Limb (tissue), 2 donors: ENCODE measurements around the gene PAK1.
A peak's percentile ranks its signal among the peaks of the same experiment; 100 is the strongest.
"Not testable (repeated sequence)": the region's sequence is repeated elsewhere in the genome, so short reads cannot be mapped to it uniquely, and the experiment has no call there.

Experiments used
- DNase-seq, 2 donors: peaks; one replicate each; pipeline ENCODE4 v3.0.0-alpha.2; 2016; ENCODE audit errors: extremely low spot score in 2 of 2

PAK1 gene

DNA sequence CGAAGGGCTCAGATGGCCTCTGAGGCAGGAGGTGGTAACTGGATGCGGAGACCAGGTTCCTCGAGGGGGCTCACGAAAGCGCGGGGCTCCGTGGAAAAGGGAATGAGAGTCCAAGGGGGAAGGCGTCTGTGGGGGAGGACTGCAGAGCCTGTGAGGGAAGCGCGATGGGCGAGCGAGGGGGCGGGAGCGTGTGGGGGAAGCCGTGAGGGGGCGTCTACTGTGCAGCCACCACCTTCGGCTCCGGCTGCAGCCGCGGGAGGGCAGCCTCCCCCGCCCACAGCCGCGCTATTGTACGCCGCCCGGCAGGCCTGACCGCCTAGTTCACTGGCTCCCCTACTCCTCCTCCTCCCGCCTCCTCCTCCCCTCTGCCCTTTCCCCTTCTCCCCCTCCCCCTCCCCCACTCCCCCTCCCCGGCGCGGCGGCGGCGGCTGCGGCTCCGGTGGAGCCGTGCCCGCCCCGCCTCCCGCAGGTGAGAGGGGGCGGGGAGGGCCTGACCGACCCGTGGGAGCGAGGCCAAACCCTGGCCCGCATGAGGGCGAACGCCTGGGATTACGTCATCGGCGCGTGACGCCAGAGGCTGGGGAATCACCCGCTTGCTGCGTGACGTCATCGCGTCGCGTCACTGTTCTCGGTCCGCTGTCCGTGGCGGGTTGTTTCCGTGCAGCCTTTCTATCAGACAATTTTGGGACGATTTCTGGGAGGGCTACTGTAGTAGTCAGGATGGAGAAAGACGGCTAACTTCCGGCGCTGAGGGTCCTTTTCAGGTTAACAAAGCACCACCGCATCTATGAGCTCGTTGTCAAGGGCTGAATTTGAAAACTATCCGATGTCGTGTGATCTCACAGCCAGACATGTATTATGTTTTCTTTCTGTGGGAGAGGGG is at the start of gene PAK1:
Gene PAK1 (minus strand): TSS at position 294 of the 883 bp plus-strand sequence. CDS start 81,574 bp downstream, outside the sequence.
- DNase-seq, result peak; percentile 66 to 95

DNA sequence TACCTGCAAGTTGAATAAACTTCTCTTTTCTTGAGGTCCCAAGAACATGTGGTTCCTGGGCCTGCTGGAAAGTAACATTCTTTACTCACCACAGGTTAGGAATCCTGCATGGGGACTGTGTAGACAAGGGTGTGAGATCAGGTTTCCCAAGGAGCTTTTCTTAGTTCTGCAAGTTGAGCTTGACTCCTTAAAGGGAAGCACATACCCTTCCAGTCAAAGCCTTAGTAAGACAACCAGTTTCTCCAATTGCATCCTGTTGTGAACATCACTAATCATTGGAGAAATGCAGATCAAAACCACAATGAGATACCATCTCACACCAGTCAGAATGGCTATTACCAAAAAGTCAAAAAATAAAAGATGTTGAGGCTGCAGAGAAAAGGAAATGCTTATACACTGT is 48.3 kb upstream of the PAK1 start:
- DNase-seq, result no peak

DNA sequence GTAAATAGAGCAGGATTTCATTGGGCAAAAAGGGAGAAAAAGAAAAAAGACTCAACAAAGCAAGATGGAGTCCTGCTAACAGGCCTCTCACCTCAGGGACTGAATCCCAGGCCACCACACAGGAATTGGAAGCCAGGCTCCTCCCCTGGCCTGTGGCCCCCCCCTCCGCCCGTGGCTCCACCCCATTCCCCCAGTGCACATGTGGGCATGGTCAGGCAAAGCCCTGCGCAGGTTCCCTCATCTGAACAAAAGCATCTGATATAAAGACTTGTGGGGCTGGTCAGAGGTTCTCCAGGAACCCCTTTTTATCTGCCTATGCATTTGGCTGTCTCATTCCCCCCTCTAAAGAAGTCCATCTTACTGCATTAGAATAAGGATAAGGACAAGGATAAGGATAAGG is 46.0 kb upstream of the PAK1 start:
- DNase-seq, result no peak

DNA sequence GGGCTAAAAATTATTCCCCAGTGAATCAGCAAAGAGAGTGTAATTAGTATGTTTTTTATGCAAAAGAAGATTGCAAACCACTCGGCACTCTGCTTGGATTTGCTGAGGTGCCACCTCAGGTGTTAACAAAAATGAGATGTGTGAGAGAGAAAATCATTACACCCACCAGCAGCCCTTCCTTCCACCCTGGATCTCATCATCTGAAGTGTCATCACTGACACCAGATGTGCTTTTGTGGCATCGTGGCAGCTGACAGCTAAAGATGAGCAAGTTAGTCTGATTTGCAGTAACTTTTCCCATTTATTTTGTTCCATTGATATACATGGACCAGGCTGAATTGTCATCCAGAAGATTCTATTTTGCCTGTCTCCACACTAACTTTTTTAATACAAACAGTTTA is 44.6 kb upstream of the PAK1 start:
- no peak for DNase-seq

DNA sequence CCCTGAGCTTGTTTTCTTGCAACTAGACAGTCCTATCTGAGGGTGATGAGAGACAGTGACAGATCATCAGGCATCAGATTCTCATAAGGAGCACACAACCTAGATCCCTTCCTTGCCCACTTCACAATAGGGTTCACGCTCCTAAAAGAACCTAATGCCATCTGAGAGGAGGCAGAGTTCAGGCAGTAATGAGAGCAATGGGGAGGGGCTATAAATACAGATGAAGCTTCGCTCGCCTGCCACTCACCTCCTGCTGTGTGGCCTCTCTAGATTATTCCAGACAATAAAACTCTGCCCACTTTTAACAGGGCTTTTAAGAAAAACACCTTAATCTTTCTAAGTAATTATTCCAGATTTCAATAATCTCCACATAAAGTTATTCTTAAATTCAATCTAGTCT is 43.9 kb upstream of the PAK1 start:
- no peak for DNase-seq

DNA sequence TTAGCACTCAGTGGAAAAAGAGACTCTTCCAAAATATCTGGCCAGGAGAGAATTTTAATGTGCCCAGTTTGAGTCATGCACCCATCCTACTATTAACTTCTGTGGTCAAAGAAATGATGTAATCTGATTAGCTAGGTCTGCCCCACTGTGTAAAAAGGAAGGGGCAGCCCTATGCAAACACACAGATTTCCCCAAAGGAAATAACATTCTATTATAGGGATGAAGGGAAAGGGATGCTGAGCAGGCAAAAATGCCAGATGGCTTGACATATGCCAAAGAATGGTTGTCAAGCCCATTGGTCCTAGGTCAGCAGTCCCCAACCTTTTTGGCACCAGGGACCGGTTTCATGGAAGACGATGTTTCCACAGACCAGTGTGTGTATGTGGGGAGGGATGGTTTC is 43.3 kb upstream of the PAK1 start:
- DNase-seq, result no peak

DNA sequence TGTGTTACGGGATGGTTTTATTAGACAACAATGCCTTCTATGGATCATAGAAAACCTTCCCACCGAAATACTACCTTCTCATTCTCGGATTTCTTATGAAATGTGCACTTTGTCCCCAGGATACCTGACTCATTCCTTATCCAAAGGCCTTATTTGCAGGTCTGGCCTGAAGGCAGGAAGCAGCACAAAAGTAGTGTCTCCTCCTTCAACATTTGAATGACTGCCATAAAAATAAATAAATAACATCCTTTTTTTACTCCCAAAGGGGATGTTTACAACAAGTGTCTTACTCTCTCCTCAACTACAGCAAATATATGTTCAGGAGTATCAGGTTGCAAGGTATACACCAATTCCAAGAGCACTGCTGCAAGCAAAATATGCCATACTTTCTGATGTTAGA is 41.6 kb upstream of the PAK1 start:
- no peak for DNase-seq

DNA sequence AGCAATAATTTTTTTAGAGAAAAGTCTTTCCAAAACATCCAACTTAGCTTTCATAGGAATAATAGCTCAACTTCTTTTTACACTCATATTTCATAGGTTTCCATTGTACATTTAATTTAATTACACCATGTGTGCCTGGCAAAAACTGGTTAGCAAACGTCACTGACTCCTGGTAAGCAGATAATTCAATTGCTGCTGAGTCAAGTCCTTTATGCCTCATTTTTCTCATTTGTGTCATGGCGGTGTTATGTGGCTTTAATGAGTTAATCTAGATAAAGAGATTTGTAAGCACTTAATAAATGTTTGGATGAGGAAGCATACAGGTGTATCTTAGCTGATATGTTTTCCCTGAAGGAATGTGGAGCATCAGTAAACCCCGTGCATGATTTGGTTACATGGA is 41.2 kb upstream of the PAK1 start:
- no peak for DNase-seq

DNA sequence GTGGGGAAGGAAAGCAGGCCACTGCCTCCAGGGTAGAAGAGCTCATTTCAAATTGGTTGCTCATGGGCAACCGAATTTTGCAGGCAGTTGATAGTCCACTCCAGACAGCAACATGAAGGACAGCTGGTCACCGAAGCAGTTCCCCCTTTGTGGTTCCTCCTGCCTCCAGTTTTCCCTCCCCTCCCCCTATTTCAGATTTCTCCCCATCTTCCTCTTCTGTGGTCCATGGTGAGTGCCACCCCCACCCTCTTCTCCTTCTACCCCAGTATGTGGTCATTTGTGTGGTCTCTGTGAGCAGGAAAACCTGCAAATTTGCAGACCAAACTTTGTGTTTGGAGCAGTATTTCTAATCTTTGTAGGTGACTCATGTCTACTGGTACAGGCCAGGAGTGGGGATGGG is 38.2 kb upstream of the PAK1 start:
- DNase-seq, result no peak

DNA sequence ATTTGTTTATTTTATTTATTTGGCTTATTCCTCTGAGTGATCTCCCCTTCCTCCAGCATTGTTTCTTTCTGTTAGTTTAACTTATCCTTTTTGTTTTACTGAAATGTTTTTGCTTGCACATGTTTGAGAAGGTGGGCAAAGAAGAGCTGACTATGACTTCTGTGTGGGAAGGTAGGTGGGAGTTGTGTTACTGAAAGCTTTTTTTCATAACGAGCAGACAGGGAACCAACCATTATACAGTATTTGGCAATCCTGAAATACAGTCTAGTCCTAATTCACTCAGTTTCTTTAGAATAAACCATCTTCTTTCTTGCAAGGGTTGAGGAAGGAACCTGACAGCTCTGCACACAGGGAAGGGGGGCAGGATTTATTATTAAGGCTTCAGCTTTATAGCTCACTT is 37.0 kb upstream of the PAK1 start:
- no peak for DNase-seq

DNA sequence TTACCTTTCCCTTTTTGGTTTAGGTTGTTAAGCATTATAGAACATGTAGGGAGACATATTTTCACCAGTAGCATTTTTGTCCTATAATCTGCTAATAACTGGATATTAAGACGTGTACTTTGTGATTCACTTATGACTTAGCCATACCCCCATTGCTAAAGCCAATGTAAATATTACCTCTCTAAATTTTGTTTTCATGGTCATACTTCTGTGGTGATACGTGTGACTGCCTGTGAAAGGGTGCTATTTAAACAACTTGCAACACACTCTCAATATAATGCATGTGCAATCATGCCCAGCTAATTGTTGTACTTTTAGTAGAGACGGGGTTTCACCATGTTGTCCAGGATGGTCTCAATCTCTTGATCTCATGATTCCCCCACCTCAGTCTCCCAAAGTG is 36.2 kb upstream of the PAK1 start:
- no peak for DNase-seq

DNA sequence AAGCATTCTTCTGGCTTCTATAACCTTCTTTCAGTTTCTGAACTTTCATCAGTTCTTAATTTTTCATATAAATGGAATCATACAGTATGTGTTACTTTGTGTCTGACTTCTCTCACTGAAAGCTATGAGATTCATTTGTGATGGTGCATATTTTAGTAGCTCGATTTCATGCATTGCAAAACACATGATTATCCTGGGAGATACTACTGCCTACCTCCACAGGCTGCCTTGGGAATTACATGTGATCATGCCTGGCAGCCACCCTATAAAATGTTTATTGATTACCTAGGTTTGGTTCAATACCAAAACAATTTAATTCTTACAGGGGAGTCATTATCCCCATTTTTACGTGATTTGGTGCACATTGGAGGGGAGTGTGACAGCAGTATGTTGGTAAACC is 34.1 kb upstream of the PAK1 start:
- DNase-seq, result no peak

DNA sequence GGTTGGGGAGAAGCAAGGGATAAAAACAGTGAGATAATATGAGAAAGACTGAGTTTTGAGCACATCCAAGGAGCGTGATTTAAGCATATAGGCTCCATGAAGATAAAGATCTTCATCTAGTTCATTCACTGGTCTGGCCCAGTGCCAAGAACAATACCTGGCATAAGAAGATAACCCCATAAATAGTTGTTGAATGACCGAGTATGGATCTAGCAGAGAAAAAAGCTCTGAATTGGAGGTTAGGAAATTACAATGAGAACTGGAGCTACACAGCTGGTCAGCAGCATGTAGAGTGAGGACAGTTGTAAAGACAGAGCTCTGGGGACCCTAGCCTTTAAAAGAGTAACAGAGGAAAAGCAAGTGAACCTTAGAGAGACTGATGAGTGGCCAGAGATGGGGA is 33.0 kb upstream of the PAK1 start:
- DNase-seq, result no peak

DNA sequence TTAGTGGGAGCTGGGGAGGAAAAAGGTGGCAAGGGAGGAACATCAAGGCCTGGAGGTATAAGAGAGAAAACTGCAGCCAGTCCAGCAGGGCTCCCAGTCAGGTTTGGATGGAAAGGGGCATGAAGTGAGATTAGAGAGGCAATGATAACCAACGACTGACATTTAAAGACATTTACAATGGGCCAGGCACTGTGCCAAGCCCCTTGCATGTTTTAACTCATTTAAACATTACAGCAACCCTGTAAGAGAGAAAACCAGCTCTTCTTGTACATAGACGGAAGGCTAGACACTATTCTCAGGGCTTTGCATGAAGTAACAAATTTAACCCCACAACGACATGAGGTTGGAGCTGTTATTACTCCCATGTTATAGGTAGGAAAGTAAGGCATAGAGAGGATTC is 32.1 kb upstream of the PAK1 start:
- DNase-seq, result no peak

DNA sequence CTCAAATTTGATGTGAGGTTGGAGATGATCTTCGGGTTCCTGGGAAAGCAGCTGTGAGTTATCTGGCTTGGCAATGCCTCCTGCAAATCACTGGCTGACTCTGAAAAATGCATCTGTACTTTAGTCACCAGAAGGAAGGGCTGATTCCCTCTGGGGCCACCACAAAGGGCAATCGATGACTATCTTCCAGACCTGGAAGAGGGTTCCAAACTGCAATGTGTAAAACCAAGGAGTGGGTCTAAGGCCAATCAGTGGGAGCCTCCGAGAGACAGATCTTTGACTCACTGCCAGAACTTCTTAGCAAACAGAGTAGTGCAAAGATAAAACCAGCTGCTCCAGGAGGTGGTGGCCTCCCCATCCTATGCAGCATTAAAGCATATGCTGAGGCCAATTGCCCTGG is 29.1 kb upstream of the PAK1 start:
- no peak for DNase-seq

DNA sequence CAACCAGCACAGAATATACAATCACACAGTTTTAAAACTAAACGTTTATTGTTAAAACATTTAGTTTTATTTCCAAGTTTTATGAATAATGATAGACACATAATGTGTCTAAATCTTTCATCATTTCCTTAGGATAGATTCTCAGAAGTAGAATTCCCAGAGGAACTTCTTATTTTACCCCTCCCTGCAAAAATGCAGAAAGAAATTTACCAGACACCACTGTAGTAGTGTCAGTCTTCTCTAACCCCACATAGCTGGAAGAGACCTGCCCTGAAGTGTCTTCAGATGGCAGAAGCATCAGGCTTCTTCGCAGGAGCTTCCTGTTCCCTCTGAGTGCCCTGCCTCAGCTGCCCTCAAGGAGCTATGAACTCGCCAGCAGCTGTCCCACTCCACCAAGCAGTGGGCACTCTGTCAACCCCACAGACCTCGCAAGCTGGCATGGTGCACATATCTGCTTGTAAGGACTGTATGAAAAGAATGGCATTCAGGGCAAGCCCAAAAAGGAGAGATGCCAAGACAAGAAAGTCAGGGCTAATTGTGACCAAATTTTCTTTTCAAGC is 28.5 kb upstream of the PAK1 start:
- DNase-seq, result no peak

DNA sequence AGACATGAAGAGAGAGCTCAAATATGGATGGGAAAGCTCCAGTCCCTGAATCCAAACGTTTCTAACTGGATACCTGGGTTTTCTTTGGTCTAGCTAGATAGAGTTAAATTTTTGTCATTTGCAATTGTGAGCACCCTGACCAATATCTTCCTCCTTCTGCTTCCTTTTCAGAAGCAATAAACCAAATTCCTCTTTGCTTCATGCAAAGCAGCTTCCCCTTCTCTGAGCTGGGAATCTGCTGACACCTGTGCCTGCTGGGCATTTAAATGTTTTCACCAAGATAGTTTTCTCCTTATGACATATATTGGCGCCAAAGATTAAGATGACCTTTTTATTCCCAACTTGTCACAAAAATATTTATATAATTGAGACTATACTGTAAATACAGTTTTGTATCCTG is 27.9 kb upstream of the PAK1 start:
- no peak for DNase-seq

DNA sequence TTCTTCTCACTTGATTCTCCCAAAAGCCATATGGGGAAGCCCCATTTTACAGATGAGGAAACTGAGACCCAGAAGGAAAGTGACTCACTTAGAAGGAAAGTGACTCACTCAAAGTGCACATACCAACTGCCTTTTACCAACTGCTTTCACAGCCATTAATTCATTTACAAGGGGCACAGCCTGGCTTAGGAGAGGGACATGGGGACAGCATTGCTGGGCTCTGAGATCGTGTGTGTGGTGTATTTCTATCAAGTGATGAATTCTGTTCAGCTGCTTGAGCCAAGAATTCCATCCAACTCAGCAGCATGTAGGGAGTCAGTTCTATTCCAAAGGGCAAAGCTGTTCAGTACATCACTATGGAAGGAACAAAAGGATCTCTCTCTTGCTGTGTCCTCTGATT is 23.5 kb upstream of the PAK1 start:
- DNase-seq, result no peak

DNA sequence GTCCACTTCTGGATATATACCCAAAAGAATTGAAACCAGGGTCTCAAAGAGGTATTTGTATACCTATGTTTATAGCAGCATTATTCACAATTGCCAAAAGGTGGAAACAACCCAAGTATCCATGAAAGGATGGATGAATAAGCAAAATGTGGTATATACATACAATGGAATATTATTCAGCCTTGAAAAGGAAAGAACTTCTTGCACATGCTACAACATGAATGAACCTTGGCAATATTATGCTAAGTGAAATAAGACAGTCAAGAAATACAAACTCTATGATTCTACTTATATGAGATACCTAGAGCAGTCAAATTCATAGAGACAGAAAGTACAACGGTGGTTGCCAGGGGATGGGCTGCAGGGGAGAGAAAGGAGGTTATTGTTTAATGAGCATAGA is 21.6 kb upstream of the PAK1 start:
- DNase-seq, result no peak

DNA sequence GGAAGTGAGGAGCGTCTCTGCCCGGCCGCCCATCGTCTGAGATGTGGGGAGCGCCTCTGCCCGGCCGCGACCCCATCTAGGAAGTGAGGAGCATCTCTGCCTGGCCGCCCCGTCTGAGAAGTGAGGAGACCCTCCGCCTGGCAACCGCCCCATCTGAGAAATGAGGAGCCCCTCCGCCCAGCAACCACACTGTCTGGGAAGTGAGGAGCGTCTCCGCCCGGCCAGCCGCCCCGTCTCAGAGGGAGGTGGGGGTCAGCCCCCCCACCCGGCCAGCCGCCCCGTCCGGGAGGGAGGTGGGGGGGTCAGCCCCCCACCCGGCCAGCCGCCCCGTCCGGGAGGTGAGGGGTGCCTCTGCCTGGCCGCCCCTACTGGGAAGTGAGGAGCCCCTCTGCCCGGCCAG is 16.1 kb upstream of the PAK1 start:
- not testable (repeated sequence) for DNase-seq

DNA sequence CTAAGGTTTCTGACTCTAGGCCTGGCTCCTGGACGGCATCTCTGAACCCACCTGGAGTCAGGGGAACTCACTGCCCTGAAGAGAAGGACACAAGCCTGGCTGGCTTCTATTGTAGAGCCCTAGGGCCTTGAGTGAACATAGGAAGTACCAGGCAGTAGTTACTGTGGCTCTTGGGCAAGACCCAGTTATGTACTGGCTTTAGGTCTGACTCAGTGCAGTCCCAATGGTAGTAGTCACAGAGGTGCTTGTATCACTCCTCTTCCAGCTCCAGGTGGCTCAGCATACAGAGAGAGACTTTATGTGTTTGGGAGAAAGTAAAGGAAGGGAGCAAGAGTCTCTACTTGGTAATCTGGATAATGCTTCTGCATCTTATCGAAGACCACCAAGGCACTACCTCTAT is 13.9 kb upstream of the PAK1 start:
- DNase-seq, result no peak

DNA sequence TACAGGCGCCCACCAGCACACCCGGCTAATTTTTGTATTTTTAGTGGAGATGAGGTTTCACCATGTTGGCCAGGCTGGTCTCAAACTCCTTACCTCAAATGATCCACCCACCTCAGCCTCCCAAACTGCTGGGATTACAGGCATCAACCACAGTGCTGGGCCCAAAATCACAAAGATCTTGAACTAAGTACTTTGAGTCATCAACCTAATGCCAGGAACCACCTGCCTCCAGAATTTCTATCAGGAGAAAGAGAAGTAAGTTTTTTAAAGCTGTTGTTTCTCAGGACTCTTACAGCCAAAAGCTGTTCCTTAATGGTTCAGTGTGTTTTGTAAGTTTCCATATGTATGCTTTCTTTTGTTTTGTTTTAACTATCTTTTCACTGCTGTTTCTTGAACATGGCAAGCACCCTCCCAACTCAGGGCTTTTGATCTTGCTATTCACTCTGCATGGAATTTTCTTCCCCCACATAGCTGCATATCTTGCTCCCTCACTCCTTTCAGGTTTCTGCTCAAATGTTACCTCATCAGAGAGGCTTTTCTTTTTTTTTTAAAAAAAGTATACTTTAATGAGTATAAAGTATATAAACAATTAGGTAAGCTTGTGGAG is 6.0 kb upstream of the PAK1 start:
- DNase-seq, result no peak

DNA sequence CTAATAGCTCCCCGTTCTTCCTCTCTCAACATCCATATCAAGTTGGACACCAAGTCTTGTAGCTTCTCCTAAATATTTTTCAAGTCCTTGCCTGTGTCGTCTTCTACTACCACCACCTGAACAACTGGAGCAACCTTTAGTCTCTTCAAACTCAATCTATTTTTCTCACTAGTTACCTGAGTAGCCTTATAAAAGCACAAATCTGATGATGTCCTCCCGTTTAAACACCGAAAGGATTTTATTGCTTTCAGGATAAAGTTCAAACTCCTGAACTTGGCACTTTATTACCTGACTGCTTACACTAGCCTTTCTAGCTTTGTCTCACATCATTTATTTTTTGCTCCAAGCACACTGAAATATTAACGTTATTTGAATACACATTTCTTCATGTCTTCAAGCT is 1.3 kb upstream of the PAK1 start:
- DNase-seq, result no peak
